Transverse colon (tissue), 4 donors: ENCODE measurements around the gene AGPAT3.

Source experiments
- POLR2A ChIP-seq: fragments of 450-650 bp; IDR thresholded peaks from one replicate; pipeline ENCODE4 v1.6.1; 2016; ENCODE audit warnings: antibody characterized with exemption, mild to moderate bottlenecking, moderate library complexity
- POLR2AphosphoS5 ChIP-seq, 3 donors: sonication (generic); formaldehyde crosslinking; IDR thresholded peaks; one replicate each; pipeline ENCODE4 v1.6.1; 2016; ENCODE audit warnings: antibody characterized with exemption in 3 of 3
- TF ChIP-seq, protein P1 (sequence below), 5 experiments: fragments of 200-600 bp in 3 of 5; fragments of 450-650 bp in 2 of 5; sonication (generic) in 3 of 5; IDR thresholded peaks; 1 replicate in 2 of 5; 2 replicates in 3 of 5; pipeline ENCODE4 v1.5.1; 2016 to 2017; ENCODE audit warnings: antibody characterized with exemption in 5 of 5, inconsistent platforms in 3 of 5, mild to moderate bottlenecking in 2 of 5, moderate library complexity in 1 of 5

GRCh38 chr21:43880111-43880985 lies 15.3 kb downstream of the AGPAT3 start:
- TF ChIP-seq POLR2AphosphoS5 (IDR thresholded peaks at IDR 0.05) (no peak), POLR2A (no peak)
- TF ChIP-seq, protein P1, sequence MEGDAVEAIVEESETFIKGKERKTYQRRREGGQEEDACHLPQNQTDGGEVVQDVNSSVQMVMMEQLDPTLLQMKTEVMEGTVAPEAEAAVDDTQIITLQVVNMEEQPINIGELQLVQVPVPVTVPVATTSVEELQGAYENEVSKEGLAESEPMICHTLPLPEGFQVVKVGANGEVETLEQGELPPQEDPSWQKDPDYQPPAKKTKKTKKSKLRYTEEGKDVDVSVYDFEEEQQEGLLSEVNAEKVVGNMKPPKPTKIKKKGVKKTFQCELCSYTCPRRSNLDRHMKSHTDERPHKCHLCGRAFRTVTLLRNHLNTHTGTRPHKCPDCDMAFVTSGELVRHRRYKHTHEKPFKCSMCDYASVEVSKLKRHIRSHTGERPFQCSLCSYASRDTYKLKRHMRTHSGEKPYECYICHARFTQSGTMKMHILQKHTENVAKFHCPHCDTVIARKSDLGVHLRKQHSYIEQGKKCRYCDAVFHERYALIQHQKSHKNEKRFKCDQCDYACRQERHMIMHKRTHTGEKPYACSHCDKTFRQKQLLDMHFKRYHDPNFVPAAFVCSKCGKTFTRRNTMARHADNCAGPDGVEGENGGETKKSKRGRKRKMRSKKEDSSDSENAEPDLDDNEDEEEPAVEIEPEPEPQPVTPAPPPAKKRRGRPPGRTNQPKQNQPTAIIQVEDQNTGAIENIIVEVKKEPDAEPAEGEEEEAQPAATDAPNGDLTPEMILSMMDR (IDR thresholded peaks at IDR 0.05), result no peak
